Lower lobe of right lung (tissue), 2 donors: ENCODE results near the gene PMM2. TPM values are rescaled to one million over a fixed set of nuclear protein-coding genes. Genes with fewer than 3 reads are reported as not detected.

Source experiments
- ATAC-seq, 2 donors: fragments of 200-7000 bp; cut with Tn5 transposase; one replicate each; pipeline ENCODE4 v1.9.1; 2020 to 2022; ENCODE audit warnings: mild to moderate bottlenecking in 2 of 2, moderate library complexity in 2 of 2
- DNase-seq: peaks from one replicate; pipeline ENCODE4 v3.0.0-alpha.2; 2020
- H3K27ac ChIP-seq: fragments of 200-600 bp; one replicate; pipeline ENCODE4 v1.8.0; 2022
- H3K27me3 ChIP-seq: fragments of 200-600 bp; one replicate; pipeline ENCODE4 v1.8.0; 2022; ENCODE audit warnings: low read depth
- H3K36me3 ChIP-seq: fragments of 200-600 bp; one replicate; pipeline ENCODE4 v1.8.0; 2022; ENCODE audit warnings: mild to moderate bottlenecking
- H3K4me1 ChIP-seq: fragments of 200-600 bp; one replicate; pipeline ENCODE4 v1.8.0; 2022
- H3K4me3 ChIP-seq: fragments of 200-600 bp; one replicate; pipeline ENCODE4 v1.8.0; 2022; ENCODE audit warnings: mild to moderate bottlenecking
- H3K9me3 ChIP-seq: fragments of 200-600 bp; one replicate; pipeline ENCODE4 v1.8.0; 2022
- intact Hi-C: fragments of 100-400 bp; cut with DNase I; formaldehyde crosslinking; loops from one replicate; pipeline ENCODE4 v1.11.0; 2022
- total RNA-seq: library from RNA; stranded (reverse); fragmentation: NEBNext Ultra II Directional; extraction: Animal tissue kit (Norgen Biotek cat#: 25700); gene quantifications from one replicate; pipeline ENCODE4 v1.2.1, GENCODE V29; 2021
- TF ChIP-seq, protein P1 (sequence below): fragments of 200-600 bp; IDR thresholded peaks from one replicate; pipeline ENCODE4 v1.8.0; 2022; ENCODE audit warnings: antibody characterized with exemption, mild to moderate bottlenecking
- donor health status: DM: no; HTN: yes; CAD: no; lungs with severe emphysema.

Gene PMM2
- total RNA-seq, 1 donor from 2014 or later = 39.3 TPM

DNA sequence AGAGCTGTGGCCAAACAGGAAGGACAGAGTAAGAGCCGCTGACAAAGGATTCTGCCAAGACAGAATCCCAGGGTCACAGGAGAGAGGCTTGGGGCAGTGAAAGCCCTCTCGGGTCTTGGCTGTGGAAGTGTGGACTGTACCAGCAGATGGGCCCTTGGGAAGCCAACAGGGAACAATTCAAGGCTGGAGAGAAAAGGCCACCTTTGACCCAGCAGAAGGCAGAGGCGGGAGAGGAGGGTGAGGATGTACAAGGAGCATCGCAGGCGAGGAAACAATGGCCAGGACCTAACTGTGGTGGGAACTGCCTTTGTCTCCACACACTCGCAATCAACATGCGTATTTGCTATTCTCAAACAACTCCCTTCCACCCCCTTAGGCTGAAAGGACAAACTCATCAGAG, 55.5 kb downstream of the PMM2 start:
- H3K4me1 ChIP-seq = peaks cover 51% of the 10 kb centered on the region
- intact Hi-C loops = no loop called here
- H3K9me3 ChIP-seq = no peaks in the 10 kb centered on the region
- no peaks in the 10 kb centered on the region for H3K27me3 ChIP-seq
- peaks cover 82% of the 10 kb centered on the region for H3K36me3 ChIP-seq
- peak overlapping the region; percentile 53 for H3K27ac ChIP-seq
- ATAC-seq = no peak
- H3K4me3 ChIP-seq = no peak overlapping the region
- peak; percentile 20 for DNase-seq
- TF ChIP-seq, protein P1, sequence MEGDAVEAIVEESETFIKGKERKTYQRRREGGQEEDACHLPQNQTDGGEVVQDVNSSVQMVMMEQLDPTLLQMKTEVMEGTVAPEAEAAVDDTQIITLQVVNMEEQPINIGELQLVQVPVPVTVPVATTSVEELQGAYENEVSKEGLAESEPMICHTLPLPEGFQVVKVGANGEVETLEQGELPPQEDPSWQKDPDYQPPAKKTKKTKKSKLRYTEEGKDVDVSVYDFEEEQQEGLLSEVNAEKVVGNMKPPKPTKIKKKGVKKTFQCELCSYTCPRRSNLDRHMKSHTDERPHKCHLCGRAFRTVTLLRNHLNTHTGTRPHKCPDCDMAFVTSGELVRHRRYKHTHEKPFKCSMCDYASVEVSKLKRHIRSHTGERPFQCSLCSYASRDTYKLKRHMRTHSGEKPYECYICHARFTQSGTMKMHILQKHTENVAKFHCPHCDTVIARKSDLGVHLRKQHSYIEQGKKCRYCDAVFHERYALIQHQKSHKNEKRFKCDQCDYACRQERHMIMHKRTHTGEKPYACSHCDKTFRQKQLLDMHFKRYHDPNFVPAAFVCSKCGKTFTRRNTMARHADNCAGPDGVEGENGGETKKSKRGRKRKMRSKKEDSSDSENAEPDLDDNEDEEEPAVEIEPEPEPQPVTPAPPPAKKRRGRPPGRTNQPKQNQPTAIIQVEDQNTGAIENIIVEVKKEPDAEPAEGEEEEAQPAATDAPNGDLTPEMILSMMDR = no peak

DNA sequence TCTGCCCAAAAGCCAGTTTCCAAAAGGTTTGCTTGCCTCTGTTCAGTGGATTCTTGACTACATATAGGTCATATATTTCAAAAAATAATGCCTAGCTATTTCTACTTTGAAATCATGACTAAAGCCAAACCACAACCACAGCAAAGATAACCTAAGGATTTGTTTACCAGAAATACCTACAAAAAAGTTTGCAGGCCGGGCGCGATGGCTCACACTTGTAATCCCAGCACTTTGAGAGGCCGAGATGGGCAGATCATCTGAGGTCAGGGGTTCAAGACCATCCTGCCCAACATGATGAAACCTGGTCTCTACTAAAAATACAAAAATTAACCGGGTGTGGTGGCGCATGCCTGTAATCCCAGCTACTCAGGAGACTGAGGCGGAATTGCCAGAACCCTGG, 56.0 kb downstream of the PMM2 start:
- intact Hi-C loops = no loop called here
- DNase-seq (no peak), ATAC-seq (no peak)
- peak overlapping the region; percentile 53 for H3K27ac ChIP-seq
- peaks cover 82% of the 10 kb centered on the region for H3K36me3 ChIP-seq
- H3K27me3 ChIP-seq = no peaks in the 10 kb centered on the region
- H3K9me3 ChIP-seq = no peaks in the 10 kb centered on the region
- TF ChIP-seq, protein P1 = no peak
- no peak overlapping the region for H3K4me3 ChIP-seq
- peaks cover 55% of the 10 kb centered on the region for H3K4me1 ChIP-seq

DNA sequence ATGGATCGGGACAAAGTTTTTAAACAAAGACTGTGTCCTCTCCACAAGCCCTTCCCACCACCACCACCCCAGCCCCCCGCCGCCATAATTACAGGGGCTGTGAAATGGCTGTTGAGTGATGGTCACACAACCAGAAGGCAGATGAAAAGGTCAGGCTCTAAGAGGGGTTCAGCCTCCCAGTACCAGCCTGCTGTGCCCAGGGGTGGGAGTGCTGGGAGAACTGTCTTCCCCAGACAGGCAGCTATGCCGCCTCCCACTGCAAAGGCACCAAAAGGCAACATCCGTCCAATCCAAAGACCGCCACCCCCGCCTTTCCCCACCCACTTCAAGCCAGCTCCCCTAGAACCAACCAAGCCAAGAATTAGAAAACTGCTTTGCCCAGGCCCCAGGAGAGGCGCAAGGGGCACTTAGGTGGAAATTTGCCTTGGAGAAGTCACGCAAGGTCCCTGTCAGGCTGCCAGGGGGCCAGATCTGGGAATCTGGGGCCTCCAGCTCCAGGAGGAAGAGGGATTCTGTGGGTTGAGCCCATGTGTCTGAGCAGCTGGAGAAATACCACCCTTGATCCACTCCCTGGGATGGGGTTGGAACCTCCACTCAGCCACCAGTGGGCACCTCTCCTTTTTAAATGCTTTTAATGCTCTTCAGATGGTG, 56.8 kb downstream of the PMM2 start:
- intact Hi-C loops = no loop called here
- Histone ChIP-seq H3K4me1 (peaks cover 53% of the 10 kb centered on the region), H3K27me3 (no peaks in the 10 kb centered on the region), H3K4me3 (no peak overlapping the region), H3K36me3 (peaks cover 82% of the 10 kb centered on the region), H3K9me3 (no peaks in the 10 kb centered on the region), H3K27ac (no peak overlapping the region)
- DNase-seq (peak; percentile 7), ATAC-seq (no peak)
- TF ChIP-seq, protein P1 = no peak

DNA sequence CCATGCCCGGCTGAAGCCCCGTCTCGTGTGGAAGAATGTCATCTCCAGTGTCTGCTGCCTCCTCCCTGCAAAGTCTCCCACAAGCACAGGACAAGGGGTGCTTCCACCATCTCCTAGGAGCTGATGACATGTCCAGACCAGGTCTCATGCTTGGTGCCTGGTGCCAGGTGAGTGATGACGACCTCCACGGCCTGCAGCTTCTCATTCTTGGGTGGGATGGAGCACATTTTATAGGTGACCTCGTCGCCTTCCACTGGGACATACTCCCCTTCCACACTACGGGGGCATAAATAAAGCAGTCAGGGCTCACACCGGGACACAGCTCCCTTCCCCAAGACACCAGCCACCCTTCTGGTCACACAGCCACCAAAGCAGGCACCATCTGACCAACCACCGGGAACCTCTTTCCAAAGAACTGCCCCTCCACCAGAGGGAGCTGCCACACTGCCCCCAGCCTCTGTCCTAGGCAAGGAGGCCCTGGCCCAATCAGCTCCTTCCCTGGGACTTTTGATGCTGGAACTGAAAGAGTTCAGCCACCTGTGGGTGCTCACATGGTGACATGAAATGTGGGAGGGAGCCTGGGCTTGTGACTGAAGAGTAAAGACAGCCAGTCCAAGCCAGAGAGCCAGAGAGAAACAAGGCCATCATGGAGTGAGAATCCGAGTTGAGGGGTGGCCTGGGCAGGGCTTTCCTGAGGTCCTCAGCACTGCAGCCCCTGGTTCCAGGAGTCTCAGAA, 57.6 kb downstream of the PMM2 start:
- Histone ChIP-seq H3K36me3 (peaks cover 75% of the 10 kb centered on the region), H3K4me3 (no peak overlapping the region), H3K27ac (peak overlapping the region; percentile 18), H3K27me3 (no peaks in the 10 kb centered on the region), H3K4me1 (peaks cover 51% of the 10 kb centered on the region), H3K9me3 (no peaks in the 10 kb centered on the region)
- ATAC-seq = no peak
- peak; percentile 36 for DNase-seq
- intact Hi-C loops = no loop called here
- TF ChIP-seq, protein P1 = no peak

DNA sequence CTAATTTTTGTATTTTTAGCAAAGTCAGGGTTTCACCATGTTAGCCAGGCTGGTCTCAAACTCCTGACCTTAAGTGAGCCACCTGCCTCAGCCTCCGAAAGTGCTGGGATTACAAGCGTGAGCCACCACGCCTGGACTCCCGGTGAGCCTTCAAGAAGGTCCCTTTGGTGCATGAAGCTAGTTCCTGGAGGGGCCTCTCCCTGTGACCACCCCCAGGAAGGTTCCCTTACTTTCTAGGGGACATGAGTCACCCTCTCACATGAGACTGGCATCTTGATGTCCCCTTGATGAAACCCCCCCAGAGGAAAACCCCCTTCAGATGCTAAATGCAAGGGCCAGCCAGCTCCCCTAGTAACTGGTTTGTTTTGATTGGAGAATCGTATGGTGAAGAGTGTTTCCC, 58.3 kb downstream of the PMM2 start:
- Histone ChIP-seq H3K27me3 (no peaks in the 10 kb centered on the region), H3K27ac (peak overlapping the region; percentile 18), H3K36me3 (peaks cover 68% of the 10 kb centered on the region), H3K4me3 (no peak overlapping the region), H3K4me1 (peaks cover 51% of the 10 kb centered on the region), H3K9me3 (no peaks in the 10 kb centered on the region)
- TF ChIP-seq, protein P1 = no peak
- no peak for DNase-seq
- no peak for ATAC-seq
- intact Hi-C loops = no loop called here
